Liver (tissue), 9 donors: ENCODE results near the gene PDLIM5. TPM values are rescaled to one million over a fixed set of nuclear protein-coding genes. Genes with fewer than 3 reads are reported as not detected.
"Not testable (repeated sequence)": the region's sequence is repeated elsewhere in the genome, so short reads cannot be mapped to it uniquely, and the experiment has no call there.

ENCODE experiments used
- DNase-seq: peaks from one replicate; pipeline ENCODE4 v3.0.0-alpha.2; 2017; ENCODE audit warnings: low spot score
- H3K27ac ChIP-seq, 2 donors: one replicate each; pipeline ENCODE4 v1.7.0; 2013; ENCODE audit warnings: inconsistent platforms in 2 of 2, low read length in 2 of 2, control low read depth in 1 of 2, low read depth in 1 of 2, mild to moderate bottlenecking in 1 of 2
- H3K27me3 ChIP-seq, 4 donors: one replicate each; pipeline versions ENCODE4 v1.6.1 to v1.7.0; 2013; ENCODE audit warnings: low read length in 3 of 4, inconsistent platforms in 1 of 4, mild to moderate bottlenecking in 1 of 4, moderate library complexity in 1 of 4; ENCODE audit not compliant: control insufficient read depth in 4 of 4, insufficient read depth in 4 of 4
- H3K36me3 ChIP-seq, 4 donors: one replicate each; pipeline versions ENCODE4 v1.6.1 to v1.7.0; 2013; ENCODE audit warnings: low read length in 3 of 4, mild to moderate bottlenecking in 3 of 4, low read depth in 1 of 4, moderate library complexity in 1 of 4; ENCODE audit not compliant: control insufficient read depth in 4 of 4, insufficient read depth in 3 of 4
- H3K4me1 ChIP-seq, 4 donors: one replicate each; pipeline versions ENCODE4 v1.6.1 to v1.7.0; 2013; ENCODE audit warnings: low read length in 3 of 4, mild to moderate bottlenecking in 3 of 4, moderate library complexity in 1 of 4; ENCODE audit not compliant: control insufficient read depth in 4 of 4, insufficient read depth in 4 of 4
- H3K4me3 ChIP-seq, 3 donors: one replicate each; pipeline versions ENCODE4 v1.6.1 to v1.7.0; 2013; ENCODE audit warnings: low read length in 3 of 3, control low read depth in 1 of 3, low read depth in 1 of 3, mild to moderate bottlenecking in 1 of 3
- H3K9ac ChIP-seq, 2 donors: one replicate each; pipeline ENCODE4 v1.7.0; 2013; ENCODE audit warnings: low read length in 2 of 2, mild to moderate bottlenecking in 2 of 2, moderate library complexity in 2 of 2, control low read depth in 1 of 2, low read depth in 1 of 2
- H3K9me3 ChIP-seq, 4 donors: one replicate each; pipeline versions ENCODE4 v1.6.1 to v1.7.0; 2013; ENCODE audit warnings: low read length in 3 of 4; ENCODE audit not compliant: control insufficient read depth in 4 of 4
- CTCF ChIP-seq: fragments of 150-350 bp; IDR thresholded peaks from 2 replicates; pipeline ENCODE4 v1.5.1; 2017; ENCODE audit warnings: improper control_type of control experiment, low read depth, low read length; ENCODE audit not compliant: missing input control
- EGR1 ChIP-seq, 2 donors: IDR thresholded peaks; 2 replicates each; pipeline ENCODE4 v1.6.1; 2016 to 2018; ENCODE audit warnings: antibody characterized with exemption in 2 of 2, low read depth in 2 of 2
- FOXA1 ChIP-seq: IDR thresholded peaks from 2 replicates; pipeline ENCODE4 v1.6.1; 2016; ENCODE audit warnings: antibody characterized with exemption
- FOXA2 ChIP-seq: IDR thresholded peaks from 2 replicates; pipeline ENCODE4 v1.6.1; 2016; ENCODE audit warnings: antibody characterized with exemption
- GABPA ChIP-seq, 2 donors: IDR thresholded peaks in 1 of 2; conservative IDR thresholded peaks in 1 of 2; 2 replicates each; pipeline ENCODE4 v1.6.1; 2016; ENCODE audit warnings: antibody characterized with exemption in 2 of 2, mild to moderate bottlenecking in 1 of 2, moderate library complexity in 1 of 2
- HNF4A ChIP-seq, 2 donors: conservative IDR thresholded peaks; 2 replicates each; pipeline ENCODE4 v1.6.1; 2016; ENCODE audit warnings: antibody characterized with exemption in 2 of 2, mild to moderate bottlenecking in 2 of 2
- HNF4G ChIP-seq: IDR thresholded peaks from 2 replicates; pipeline ENCODE4 v1.6.1; 2016; ENCODE audit warnings: antibody characterized with exemption
- MAX ChIP-seq: IDR thresholded peaks from 2 replicates; pipeline ENCODE4 v1.6.1; 2016; ENCODE audit warnings: antibody characterized with exemption
- NR2F2 ChIP-seq: IDR thresholded peaks from 2 replicates; pipeline ENCODE4 v1.6.1; 2016; ENCODE audit warnings: antibody characterized with exemption
- RAD21 ChIP-seq, 2 donors: IDR thresholded peaks; 2 replicates each; pipeline ENCODE4 v1.6.1; 2016; ENCODE audit warnings: antibody characterized with exemption in 2 of 2, mild to moderate bottlenecking in 2 of 2
- REST ChIP-seq: IDR thresholded peaks from 2 replicates; pipeline ENCODE4 v1.6.1; 2016; ENCODE audit warnings: antibody characterized with exemption, mild to moderate bottlenecking
- RXRA ChIP-seq, 2 donors: IDR thresholded peaks; 2 replicates each; pipeline ENCODE4 v1.6.1; 2017 to 2018; ENCODE audit warnings: antibody characterized with exemption in 2 of 2, mild to moderate bottlenecking in 1 of 2
- SP1 ChIP-seq: IDR thresholded peaks from 2 replicates; pipeline ENCODE4 v1.6.1; 2018; ENCODE audit warnings: antibody characterized with exemption, mild to moderate bottlenecking
- TAF1 ChIP-seq: conservative IDR thresholded peaks from 2 replicates; pipeline ENCODE4 v1.6.1; 2016; ENCODE audit warnings: antibody characterized with exemption, mild to moderate bottlenecking
- YY1 ChIP-seq: IDR thresholded peaks from 2 replicates; pipeline ENCODE4 v1.6.1; 2016; ENCODE audit warnings: antibody characterized with exemption, mild to moderate bottlenecking
- WGBS: extraction: QIAGEN DNeasy Blood & Tissue Kit; methylation state at CpG from one replicate; pipeline ENCODE4 v1.1.7; 2013; 5-methylcytosine and 5-hydroxymethylcytosine counted together
- polyA plus RNA-seq, 2 donors: library from polyadenylated mRNA; stranded (reverse) in 1 of 2; unstranded in 1 of 2; fragments of 200-250 nt in 1 of 2; fragments of >200 nt in 1 of 2; fragmentation: Nextera tagmentation in 1 of 2; extraction: Ambion mirVana in 1 of 2; gene quantifications; one replicate each; pipeline versions ENCODE4 v1.2.1 to v1.2.3, GENCODE V29; 2013 to 2015
- total RNA-seq, 2 donors: library from RNA; depleted of rRNA; stranded (reverse); fragments of >200 nt; gene quantifications; one replicate each; pipeline ENCODE4 v1.2.3, GENCODE V29; 2014
- donor health status: healthy.
- donor health status: healthy.
- donor health status: healthy.
- donor health status: healthy.
- donor health status: healthy.

PDLIM5 gene
- total and polyA plus RNA-seq, 4 donors = 19.1 to 114 (median 67.8) TPM

- TF ChIP-seq RAD21 (IDR thresholded peaks at IDR 0.05) (no peak), MAX (no peak), FOXA1 (no peak), GABPA (IDR thresholded peaks at IDR 0.05 in 1 of 2, conservative IDR thresholded peaks at IDR 0.05 in 1 of 2) (no peak), REST (no peak), EGR1 (IDR thresholded peaks at IDR 0.05; ENCODE audit: low read depth in 2 of 2) (no peak), CTCF (no peak), HNF4G (no peak), YY1 (no peak), FOXA2 (no peak), SP1 (no peak), TAF1 (no peak), HNF4A (conservative IDR thresholded peaks at IDR 0.05) (no peak)
- no peak overlapping the region for H3K9ac ChIP-seq
- peaks cover 2 to 16% (median 12%) of the 10 kb centered on the region in 4 donors for H3K36me3 ChIP-seq
- no peaks in the 10 kb centered on the region for H3K9me3 ChIP-seq
- no peaks in the 10 kb centered on the region for H3K27me3 ChIP-seq
- no peak overlapping the region for H3K27ac ChIP-seq
- no peaks in the 10 kb centered on the region for H3K4me1 ChIP-seq
- no peak overlapping the region for H3K4me3 ChIP-seq
- WGBS = 95% methylated on average over 3 of the region's 3 CpGs
- DNase-seq = no peak
Measured at GRCh38 chr4:94626942-94627341, 175.2 kb downstream of the PDLIM5 start.

GRCh38 chr4:94629058-94629457, 177.3 kb downstream of the PDLIM5 start:
- not testable (repeated sequence) for DNase-seq, H3K4me1 ChIP-seq, H3K27ac ChIP-seq, H3K9me3 ChIP-seq, H3K27me3 ChIP-seq, H3K9ac ChIP-seq, H3K4me3 ChIP-seq
- WGBS = 98% methylated on average over 8 of the region's 8 CpGs
- peaks cover 2 to 17% (median 10%) of the 10 kb centered on the region in 4 donors for H3K36me3 ChIP-seq

- H3K27ac ChIP-seq = no peak overlapping the region
- WGBS = 92% methylated on average over 2 of the region's 2 CpGs
- no peak for TF ChIP-seq MAX
- no peak for TF ChIP-seq SP1
- TF ChIP-seq CTCF = no peak
- no peak for TF ChIP-seq EGR1 (IDR thresholded peaks at IDR 0.05; ENCODE audit: low read depth in 2 of 2)
- TF ChIP-seq FOXA1 = no peak
- no peak for TF ChIP-seq NR2F2
- no peak for TF ChIP-seq HNF4A (conservative IDR thresholded peaks at IDR 0.05)
- no peak for TF ChIP-seq HNF4G
- TF ChIP-seq REST = no peak
- no peak for TF ChIP-seq YY1
- TF ChIP-seq GABPA (IDR thresholded peaks at IDR 0.05 in 1 of 2, conservative IDR thresholded peaks at IDR 0.05 in 1 of 2) = no peak
- TF ChIP-seq RXRA (IDR thresholded peaks at IDR 0.05) = no peak
- no peak for TF ChIP-seq FOXA2
Measured at GRCh38 chr4:94629837-94630236, 178.1 kb downstream of the PDLIM5 start.

More at GRCh38 chr4:94629837-94630236, 178.1 kb downstream of the PDLIM5 start:
- Histone ChIP-seq H3K9ac (no peak overlapping the region), H3K36me3 (peaks cover 2 to 15% (median 7%) of the 10 kb centered on the region in 4 donors), H3K4me1 (no peaks in the 10 kb centered on the region), H3K9me3 (no peaks in the 10 kb centered on the region), H3K4me3 (no peak overlapping the region), H3K27me3 (no peaks in the 10 kb centered on the region)
- DNase-seq = no peak
